ENCODE results near the gene FOXL2NB. TPM values are rescaled to one million over a fixed set of nuclear protein-coding genes. Genes with fewer than 3 reads are reported as not detected.

Gene FOXL2NB
- total and polyA plus RNA-seq, 10 of the 15 experiments (the other 5 are each of a cell fraction or from before 2014, with no cell fraction given): not detected

GRCh38 chr3:138915503-138916498 is 31.2 kb upstream of the FOXL2NB start (continued):
- TF ChIP-seq, protein P1, sequence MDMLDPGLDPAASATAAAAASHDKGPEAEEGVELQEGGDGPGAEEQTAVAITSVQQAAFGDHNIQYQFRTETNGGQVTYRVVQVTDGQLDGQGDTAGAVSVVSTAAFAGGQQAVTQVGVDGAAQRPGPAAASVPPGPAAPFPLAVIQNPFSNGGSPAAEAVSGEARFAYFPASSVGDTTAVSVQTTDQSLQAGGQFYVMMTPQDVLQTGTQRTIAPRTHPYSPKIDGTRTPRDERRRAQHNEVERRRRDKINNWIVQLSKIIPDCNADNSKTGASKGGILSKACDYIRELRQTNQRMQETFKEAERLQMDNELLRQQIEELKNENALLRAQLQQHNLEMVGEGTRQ (IDR thresholded peaks at IDR 0.05; ENCODE audit: borderline replicate concordance, low read depth, low read length): no peak
- TF ChIP-seq, protein P2, sequence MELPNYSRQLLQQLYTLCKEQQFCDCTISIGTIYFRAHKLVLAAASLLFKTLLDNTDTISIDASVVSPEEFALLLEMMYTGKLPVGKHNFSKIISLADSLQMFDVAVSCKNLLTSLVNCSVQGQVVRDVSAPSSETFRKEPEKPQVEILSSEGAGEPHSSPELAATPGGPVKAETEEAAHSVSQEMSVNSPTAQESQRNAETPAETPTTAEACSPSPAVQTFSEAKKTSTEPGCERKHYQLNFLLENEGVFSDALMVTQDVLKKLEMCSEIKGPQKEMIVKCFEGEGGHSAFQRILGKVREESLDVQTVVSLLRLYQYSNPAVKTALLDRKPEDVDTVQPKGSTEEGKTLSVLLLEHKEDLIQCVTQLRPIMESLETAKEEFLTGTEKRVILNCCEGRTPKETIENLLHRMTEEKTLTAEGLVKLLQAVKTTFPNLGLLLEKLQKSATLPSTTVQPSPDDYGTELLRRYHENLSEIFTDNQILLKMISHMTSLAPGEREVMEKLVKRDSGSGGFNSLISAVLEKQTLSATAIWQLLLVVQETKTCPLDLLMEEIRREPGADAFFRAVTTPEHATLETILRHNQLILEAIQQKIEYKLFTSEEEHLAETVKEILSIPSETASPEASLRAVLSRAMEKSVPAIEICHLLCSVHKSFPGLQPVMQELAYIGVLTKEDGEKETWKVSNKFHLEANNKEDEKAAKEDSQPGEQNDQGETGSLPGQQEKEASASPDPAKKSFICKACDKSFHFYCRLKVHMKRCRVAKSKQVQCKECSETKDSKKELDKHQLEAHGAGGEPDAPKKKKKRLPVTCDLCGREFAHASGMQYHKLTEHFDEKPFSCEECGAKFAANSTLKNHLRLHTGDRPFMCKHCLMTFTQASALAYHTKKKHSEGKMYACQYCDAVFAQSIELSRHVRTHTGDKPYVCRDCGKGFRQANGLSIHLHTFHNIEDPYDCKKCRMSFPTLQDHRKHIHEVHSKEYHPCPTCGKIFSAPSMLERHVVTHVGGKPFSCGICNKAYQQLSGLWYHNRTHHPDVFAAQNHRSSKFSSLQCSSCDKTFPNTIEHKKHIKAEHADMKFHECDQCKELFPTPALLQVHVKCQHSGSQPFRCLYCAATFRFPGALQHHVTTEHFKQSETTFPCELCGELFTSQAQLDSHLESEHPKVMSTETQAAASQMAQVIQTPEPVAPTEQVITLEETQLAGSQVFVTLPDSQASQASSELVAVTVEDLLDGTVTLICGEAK (IDR thresholded peaks at IDR 0.05; ENCODE audit: borderline replicate concordance): no peak
- TF ChIP-seq TCF3 (IDR thresholded peaks at IDR 0.05; ENCODE audit: borderline replicate concordance, insufficient read depth, low read depth, low read length) (0 out of 2 replicates have a peak, but pooled peaks have one; percentile 7), SIN3A (IDR thresholded peaks at IDR 0.05; ENCODE audit: low read depth, low read length) (peak; percentile 58; the same call in 1 of the 2 replicates), IRF4 (IDR thresholded peaks at IDR 0.05; ENCODE audit: low read depth, low read length) (no peak), NFIC (IDR thresholded peaks at IDR 0.05; ENCODE audit: low read depth, low read length) (no peak), ZBTB4 (CRISPR knock-in tag; IDR thresholded peaks at IDR 0.05) (no peak), SMARCA5 (IDR thresholded peaks at IDR 0.05) (peak; percentile 46; the same call in 1 of the 2 replicates), EP300 (IDR thresholded peaks at IDR 0.05; ENCODE audit: borderline replicate concordance in 1 of 2, control insufficient read depth in 1 of 2, low read depth in 2 of 2, low read length in 2 of 2) (no peak), ZSCAN29 (IDR thresholded peaks at IDR 0.05) (no peak), ATF7 (IDR thresholded peaks at IDR 0.05; ENCODE audit: low read depth) (no peak), ZBED1 (IDR thresholded peaks at IDR 0.05; ENCODE audit: borderline replicate concordance) (no peak), NR2F1 (conservative IDR thresholded peaks at IDR 0.05) (peak; percentile 90), POLR2AphosphoS2 (IDR thresholded peaks at IDR 0.05; ENCODE audit: low read depth, low read length) (no peak), SMAD1 (IDR thresholded peaks at IDR 0.05; ENCODE audit: low read depth, partially characterized antibody) (no peak), BMI1 (IDR thresholded peaks at IDR 0.05; ENCODE audit: borderline replicate concordance) (no peak)
- TF ChIP-seq, protein P3, sequence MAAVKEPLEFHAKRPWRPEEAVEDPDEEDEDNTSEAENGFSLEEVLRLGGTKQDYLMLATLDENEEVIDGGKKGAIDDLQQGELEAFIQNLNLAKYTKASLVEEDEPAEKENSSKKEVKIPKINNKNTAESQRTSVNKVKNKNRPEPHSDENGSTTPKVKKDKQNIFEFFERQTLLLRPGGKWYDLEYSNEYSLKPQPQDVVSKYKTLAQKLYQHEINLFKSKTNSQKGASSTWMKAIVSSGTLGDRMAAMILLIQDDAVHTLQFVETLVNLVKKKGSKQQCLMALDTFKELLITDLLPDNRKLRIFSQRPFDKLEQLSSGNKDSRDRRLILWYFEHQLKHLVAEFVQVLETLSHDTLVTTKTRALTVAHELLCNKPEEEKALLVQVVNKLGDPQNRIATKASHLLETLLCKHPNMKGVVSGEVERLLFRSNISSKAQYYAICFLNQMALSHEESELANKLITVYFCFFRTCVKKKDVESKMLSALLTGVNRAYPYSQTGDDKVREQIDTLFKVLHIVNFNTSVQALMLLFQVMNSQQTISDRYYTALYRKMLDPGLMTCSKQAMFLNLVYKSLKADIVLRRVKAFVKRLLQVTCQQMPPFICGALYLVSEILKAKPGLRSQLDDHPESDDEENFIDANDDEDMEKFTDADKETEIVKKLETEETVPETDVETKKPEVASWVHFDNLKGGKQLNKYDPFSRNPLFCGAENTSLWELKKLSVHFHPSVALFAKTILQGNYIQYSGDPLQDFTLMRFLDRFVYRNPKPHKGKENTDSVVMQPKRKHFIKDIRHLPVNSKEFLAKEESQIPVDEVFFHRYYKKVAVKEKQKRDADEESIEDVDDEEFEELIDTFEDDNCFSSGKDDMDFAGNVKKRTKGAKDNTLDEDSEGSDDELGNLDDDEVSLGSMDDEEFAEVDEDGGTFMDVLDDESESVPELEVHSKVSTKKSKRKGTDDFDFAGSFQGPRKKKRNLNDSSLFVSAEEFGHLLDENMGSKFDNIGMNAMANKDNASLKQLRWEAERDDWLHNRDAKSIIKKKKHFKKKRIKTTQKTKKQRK (IDR thresholded peaks at IDR 0.05; ENCODE audit: low read depth, low read length): no peak
